Activated CD8-positive, alpha-beta memory T cell treated with anti-CD3 and anti-CD28 coated beads, Interleukin-2, amount 50 U/mL, for 1 hour (primary cell): ENCODE measurements around the gene PRPSAP1.

Source experiments
- DNase-seq: peaks from one replicate; pipeline ENCODE4 v3.0.0-alpha.2; 2020; ENCODE audit errors: extremely low read depth

PRPSAP1 gene

DNA sequence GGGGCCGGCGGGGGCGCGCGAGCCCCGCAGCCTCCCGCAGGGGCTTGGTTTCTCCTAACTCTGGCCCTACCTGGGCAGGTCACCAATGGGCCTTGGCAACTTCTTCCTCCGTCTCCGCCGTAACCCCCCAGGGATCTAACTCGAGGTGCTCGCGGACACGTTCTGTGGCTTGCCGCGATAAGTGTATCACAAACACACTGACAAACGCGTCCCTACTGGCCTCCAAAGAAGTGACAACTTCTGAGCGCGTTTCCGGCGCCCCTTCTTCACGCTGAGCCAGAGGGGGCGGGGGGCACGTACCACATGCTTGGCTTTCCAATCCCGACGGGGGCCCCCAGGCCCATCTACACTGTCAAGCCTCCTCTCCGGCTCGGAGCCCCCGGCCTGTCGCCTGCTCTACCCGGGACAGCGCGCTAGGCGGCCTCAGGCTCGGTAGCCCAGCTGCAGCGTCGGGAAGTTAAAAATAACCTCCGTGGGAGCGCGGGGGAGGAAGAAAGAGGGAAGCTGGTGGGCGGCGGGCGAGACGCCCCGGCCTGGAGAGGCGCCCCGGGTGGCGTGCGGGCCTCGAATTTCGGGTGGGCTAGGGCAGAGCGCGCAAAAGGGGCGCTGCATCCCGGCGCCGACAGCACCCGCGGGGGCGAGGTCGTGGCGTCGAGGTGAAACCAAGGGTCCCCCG is 30.0 kb upstream of the PRPSAP1 start:
- no peak for DNase-seq

DNA sequence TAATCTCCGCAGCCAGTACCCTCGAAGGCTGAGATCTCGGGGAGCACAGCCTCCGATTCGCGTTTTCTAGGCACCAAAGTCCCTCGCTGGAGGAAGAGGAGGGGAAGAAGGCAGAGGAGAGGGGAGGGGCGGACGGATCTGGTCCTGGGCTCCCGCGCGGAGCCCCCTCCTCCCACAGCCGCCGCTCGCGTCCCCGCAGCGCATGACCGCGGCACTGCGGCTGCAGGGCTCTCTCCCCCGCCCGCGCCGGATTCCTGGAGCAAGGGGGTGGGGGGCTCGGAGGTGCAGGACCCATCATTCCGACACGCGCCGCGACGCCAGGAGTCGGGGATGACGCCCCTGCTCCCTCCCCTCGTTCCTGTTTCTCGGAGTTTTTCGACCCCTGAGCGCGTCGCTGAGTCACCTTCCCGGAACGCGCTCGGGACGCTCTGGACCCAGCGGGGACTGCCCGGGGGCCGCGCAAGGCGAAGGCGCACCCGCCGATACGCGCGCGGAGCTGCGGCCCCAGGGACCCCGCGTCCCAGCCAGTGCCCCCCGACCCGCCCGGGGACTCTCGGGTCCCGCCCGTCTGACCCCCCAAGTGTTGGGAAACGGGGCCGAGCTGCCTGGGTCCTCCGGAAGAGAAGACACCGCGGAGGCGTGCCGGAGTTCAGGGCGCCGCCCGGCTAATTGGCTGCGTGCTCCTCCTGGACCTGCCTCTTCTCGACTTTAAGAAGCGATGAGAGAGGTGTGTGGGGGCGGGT is 29.3 kb upstream of the PRPSAP1 start:
- no peak for DNase-seq

DNA sequence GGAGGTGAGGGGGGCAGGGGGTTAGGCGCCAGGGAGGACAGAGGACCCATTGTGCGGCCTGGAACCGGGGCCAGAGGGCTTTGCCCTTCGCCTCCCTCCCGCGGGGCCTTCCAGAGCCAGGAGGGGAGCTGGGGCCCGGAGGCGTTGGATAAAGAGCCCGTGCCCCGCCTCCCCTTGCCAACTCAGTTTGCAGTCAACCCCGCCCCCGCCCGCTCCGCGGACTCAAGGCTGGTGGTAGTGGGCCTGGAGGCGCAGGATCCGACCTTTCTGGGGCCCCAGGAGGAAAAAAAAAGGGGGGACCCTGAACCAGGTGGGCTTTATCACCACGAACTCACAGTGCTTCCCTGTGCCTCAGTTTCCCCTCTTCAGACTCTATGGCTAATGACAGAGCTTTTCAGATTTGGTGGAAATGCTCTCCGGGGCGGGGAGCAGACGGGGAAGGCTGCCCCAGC is 28.7 kb upstream of the PRPSAP1 start:
- DNase-seq = no peak

DNA sequence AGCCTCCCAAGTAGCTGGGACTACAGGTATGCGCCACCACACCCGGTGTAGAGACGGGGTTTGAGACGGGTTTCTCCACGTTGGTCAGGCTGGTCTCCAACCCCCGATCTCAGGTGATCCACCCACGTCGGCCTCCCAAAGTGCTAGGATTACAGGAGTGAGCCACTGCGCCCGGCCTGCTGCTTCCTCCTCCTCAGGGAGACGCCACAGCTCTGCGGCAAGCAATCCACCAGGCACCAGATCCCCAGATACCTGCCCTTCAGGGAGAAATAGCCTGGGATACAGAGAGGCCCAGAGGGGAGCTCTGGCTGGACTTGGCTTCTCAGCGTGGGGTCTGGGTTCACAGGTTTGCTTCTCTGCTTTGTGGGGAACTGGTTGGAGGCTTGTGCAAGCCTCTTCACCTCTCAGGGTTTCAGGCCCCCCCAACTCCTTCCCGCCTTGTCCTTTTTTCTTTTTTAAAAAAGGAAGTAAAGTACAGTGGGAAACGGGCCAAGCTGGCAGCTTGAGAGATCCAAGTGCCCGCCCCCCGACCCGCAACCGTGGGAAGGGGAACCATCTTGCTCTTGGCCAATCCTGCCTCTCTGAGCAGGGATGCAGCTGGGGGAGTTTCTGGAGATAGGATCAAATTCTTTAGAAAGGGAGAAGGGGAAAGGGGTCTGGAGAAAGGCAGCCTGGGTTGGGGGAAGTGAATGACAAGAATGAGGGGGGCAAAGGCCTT is 28.1 kb upstream of the PRPSAP1 start:
- no peak for DNase-seq

DNA sequence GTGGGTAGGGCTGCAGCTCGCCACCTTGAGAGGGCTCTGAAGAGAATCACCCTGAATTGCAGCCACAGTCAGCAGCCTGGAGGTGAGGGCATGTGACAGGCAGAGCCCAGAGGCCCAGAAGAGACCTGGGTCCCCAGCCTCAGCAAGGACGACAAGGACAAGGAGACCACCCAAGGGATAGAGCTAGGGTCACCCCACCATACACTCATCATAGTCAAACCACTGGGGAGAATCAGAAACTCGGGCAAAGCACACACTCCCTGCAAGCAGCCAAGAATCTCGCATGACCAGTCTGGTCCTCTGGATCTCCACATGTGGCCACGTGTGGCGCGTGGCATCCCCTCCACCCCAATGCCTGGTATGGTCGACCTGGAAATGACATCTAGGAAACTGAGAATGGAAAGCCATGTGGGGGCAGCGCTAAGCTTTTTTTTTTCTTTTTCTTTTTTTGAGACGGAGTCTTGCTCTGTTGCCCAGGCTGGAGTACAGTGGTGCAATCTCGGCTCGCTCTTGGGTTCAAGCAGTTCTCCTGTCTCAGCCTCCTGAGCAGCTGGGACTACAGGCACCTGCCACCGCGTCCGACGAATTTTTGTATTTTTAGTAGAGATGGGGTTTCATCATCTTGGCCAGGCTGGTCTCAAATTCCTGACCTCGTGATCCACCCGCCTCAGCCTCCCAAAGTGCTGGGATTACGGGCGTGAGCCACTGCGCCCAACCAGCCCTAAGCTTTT is 26.1 kb upstream of the PRPSAP1 start:
- DNase-seq = no peak

DNA sequence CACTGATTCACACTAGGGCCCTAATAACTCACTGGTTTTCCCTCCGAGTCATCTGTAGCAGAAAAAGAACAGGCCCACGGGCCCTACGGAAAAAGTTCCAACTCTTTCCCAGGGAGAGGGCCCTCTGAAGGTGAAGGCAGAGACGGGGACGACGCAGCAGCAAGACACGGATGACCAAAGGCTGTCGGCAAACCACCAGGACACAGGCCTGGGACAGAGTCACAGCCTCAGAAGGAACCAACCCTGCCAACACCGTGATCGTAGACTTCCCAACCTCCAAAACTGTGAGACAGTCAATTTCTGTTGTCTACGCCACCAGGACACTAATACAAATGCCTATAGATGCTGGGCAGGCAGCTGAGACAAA is 25.5 kb upstream of the PRPSAP1 start:
- no peak for DNase-seq

DNA sequence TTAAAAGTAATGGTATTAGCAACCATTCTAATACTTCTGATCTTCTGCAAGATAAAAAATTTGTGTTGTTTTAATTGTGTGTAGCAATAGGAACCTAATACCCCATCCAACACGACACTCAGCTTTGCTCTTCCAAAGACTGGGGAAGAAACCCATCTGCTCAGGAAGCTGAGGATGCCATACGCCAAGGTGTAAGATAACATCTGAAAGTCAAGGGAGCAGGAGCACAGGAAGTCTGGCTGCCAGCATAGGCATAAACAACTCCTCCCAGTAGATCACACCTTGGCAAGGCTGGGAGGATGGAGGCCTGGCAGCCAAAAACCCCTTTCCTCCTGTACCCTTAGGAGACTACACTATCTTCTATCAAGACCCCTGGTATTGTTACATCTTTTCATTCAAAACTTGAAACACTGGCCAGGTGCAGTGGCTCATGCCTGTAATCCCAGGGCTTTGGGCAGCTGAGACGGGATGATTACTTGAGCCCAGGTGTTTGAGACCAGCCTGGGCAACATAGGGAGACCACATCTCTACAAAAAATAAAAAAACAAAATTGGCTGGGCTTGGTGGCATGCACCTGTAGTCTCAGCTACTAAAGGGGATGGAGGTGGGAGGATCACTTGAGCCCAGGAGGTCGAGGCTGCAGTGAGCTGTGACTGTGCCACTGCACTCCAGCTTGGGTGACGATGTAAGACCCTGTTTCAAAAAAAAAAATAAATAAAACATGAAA is 25.0 kb upstream of the PRPSAP1 start:
- DNase-seq = no peak

DNA sequence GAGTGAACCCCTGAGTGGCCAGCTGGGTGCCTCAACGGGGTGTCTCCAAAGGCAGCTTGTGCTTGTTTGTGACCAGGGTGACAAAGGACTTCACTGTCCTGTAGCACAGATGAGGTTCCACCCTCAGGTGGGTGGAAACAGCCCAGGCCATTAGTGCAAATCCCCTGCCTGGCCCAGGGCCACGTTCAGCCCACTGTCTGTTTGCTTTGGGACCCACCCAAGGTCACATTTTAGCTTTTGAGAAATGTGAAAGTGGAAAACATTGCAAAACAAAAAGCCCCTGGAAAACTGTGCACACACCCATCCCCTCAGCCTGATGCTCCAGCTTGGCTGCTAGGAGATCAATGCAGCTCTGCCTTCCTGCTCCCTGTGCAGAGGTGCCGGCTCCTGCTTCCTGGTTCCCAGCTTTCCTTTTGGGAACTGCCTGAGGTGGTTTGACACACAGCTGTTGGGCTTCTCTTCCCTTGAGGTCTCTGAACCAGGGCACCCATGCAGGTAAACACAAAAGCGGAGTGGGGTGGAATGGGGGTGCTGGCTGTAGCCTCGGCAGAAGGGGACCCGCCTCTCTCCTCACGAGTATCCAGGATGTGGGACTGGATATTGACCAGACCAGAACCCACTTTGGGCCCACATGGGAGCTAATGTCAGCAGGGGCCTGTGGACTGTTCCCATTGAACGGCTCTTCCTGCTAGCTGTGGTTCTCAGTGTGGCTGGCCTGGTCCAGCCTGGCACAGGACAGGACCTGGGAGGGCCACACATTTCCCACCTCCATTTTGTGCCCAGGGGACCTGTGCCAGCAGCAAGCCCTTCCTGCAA is 22.8 kb upstream of the PRPSAP1 start:
- no peak for DNase-seq

DNA sequence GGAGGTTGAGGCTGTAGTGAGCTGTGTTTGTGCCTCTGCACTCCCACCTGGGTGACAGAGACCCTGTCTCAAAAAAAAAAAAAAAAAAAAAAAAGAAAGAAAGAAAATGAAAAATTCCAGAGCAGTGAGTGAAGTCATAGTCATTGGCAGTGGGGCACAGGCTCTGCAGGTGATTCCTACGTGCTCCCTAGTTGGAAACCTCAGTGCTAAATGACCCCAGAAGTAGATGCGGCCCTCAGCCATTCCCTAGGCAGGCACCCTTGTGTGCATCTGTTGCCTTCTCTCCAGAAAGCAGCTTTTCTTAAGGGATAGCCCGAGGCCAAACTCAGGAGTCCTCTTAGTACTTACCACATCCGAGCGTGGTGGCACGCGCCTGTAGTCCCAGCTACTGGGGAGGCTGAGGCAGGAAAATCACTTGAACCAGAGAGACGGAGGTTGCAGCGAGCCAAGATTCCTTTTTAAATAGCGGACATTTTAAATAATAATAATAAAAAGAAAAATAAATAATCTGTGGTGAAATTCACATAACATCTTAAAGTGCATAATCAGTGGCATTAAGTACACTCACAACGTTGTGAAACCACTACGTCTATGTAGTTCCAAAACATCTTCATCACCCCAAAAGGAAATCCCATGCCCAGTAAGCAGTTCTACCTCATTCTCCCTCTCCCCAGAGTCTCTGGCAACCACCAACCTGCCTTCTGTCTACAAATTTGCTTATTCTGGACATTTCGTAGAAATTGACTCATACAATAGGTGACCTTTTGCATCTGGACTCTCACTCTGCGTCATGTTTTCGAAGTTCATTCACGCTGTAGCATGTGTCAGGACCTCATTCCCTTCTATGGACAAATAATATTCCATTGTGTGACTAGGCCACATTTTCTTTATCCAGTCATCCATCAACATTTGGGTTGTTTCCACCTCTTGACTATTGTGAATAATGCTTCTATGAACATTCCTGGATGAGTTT is 18.2 kb upstream of the PRPSAP1 start:
- no peak for DNase-seq

DNA sequence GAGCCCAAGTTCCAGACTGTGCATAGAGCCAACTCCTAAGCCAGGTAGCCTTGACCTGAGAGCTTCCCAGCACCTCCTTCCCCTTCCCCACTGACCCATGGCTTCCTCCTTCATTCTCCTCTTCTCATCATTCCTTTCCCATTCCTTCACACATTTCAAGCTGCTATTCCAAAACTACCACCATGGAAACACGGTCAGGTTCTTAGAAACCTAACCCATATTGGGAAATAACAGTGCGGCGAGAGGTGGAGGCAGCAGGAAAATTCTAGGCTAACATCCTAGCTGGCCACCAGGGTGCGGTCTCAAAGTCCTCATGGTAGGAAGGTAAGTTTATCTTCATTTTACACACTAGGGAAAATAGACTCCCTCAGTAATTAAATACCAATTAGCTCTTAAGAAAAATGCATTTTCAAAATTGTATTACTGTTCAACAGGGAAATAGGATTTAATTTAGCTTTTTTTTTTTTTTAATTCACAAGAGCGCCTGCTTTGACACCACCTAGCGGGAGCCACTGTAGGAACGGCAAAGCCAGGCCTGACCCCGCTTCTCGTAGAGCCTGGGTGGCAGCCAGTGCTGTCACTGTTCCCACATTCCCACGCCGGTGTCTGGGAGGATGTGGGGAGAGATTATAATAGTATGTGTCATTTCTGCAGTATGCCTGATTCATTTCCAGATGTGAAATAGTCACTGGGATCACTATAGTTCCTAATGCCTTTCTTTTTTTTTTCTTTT is 16.7 kb upstream of the PRPSAP1 start:
- DNase-seq = no peak

DNA sequence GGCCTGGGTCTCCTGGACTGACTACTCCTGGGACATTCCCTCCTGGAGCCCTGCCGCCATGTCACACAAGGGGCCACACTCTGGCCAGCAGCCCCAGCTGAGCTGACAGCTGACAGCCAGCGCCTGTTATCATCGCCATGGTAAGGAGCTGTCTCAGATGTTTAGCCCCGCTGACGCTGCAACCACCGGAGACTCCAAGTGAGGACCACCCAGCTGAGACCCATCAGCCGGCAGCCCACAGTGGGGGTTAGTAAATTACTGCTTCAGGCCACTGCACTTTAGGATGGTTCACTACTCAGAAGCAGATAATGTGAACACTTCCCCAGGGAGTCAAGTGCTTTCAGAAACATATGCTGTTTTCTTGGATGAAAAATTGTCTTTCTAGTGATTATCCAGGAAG is 16.1 kb upstream of the PRPSAP1 start:
- DNase-seq = no peak

DNA sequence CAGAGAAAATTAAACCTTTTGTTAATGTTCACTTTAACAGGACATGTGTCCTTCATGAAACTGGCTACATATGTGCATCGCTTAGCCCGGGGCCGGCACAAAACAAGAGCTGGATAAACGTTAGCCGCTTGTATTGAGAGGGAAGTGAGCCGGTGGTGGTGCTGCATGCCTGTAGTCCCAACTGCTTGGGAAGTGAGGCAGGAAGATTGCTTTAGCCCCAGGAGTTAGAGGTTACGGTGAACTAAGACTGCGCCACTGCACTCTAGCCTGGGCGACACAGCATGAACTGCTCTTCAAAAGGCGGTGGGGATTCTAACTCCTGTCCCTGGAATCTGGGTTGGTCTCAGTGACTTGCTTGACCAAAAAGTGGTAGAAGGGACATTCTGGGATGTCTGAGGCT is 15.7 kb upstream of the PRPSAP1 start:
- no peak for DNase-seq

DNA sequence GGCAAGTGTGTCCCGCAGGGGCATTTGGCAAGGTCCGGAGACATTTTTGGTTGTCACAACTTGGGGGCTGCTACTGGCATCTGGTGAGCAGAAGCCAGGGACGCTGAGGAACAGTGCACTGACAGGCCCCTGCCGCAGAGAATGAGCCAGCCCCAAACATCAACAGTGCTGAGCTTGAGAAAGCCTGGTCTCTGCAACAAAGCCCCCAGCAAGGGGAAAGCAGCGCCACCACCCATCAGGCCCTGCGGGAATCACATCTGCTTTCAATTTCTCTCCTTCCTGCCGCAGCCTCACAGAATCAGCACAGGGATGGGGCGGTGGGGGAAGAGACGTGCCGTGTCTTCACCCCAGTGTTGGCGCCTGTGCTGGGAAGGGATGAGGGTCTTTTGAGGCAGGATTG is 14.8 kb upstream of the PRPSAP1 start:
- no peak for DNase-seq

DNA sequence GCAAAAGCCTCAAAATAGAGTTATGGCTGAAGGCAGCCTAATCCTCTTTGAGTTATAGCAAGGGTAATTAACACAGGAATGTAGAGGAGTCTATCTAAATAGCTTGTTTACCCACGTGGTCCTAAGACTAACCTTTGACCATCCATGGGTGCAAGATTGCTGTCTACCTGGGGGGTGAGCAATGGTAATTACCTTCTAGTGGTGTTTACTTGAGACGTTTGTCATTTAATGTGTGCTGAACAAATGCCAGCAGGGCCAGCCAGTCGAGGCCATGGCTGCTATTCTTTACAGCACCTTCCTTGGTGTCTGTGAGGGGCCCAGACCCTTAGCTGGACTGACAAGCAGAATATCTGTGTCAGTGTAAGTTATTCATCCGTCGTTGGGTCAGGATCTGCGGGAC is 13.9 kb upstream of the PRPSAP1 start:
- DNase-seq = no peak

DNA sequence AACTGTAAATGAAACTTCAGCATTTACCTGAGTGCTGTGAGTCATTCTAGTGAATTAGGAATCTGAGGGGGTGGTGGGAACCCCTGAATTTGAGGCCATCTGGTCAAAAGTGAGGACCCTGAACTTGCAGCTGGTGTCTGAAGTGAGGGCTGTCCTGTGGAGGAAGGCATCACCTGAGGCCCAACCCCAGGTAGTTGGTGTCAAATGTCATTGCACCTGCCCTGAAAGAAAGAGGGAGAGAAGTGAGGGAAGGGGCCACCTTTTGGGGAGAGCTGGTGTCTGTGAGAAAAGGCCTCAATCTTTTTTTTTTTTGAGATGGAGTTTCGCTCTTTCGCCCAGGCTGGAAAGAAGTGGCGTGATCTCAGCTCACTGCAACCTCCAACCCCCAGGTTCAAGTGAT is 12.5 kb upstream of the PRPSAP1 start:
- DNase-seq = no peak

DNA sequence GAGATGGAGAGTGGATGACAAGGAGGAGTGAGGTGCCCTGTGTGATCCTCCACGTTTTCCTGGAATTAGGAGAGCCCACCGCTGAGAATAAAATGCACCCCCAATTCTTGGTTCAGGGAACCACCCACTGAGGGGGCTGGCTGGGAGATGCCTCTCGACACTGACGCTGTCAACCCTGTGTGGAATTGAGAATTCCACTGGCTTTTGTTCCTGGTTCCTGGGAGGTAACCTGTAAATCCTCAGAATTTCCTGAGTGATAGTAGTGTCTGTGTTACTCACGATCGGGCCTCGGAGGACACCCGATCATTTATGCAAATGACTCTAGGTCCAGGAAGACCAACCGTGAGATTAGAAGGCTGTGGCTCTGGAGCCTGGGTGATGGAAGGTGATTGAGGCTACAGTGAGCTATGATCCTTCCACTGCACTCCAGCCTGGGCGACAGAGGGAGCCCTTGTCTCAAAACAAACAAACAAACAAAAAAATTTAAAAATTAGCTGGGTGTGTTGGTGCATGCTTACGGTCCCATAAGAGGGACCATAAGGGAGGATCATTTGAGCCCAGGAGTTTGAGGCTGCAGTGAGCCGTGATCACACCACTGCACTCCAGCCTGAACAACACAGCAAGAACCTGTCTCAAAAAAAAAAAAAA is 11.7 kb upstream of the PRPSAP1 start:
- DNase-seq = no peak

DNA sequence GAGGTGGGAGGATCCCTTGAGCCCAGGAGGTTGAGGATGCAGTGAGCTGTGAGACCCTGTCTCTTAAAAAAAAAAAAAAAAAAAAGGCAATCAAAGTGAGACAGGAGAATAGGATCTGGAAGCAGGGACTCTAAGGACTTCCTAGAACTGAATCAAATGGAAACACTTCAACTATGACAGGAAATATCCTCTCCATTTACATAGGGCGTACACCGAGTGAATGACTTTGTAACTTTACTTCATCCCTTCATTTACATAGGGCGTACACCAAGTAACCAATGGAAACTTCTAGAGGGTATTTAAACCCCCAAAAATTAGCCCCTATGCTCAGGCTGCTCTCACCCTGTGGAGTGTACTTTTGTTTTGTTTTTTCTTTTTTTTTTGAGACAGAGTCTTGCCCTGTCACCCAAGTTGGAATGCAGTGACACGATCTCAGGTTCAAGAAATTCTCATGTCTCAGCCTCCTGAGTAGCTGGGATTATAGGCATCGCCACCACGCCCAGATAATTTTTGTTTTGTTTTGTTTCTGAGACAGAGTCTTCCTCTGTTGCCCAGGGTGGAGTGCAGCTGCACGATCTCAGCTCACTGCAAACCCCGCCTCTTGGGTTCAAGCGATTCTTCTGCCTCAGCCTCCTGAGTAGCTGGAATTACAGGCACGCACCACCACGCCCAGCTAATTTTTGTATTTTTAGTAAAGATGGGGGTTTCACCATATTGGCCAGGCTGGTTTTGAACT is 9.6 kb upstream of the PRPSAP1 start:
- no peak for DNase-seq

DNA sequence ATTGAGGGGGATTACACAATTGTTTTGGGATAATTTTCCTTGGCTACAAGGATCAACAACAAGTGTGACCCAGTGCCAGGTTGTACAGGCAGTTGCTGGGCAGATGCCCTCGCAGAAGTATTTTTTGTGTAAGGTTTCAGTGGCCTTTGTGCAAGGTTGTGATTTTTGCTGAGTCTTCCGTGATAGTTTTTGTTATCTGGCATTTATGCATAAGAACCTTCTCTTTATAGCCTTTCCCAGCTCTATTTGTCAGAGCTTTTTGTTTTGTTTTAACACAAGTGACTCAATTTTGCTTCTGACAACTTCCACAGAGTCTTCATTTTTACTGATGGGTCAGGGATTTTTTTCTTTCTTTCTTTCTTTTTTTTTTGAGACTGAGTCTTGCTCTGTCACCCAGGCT is 6.7 kb upstream of the PRPSAP1 start:
- DNase-seq = no peak
